ENCODE data around the gene HNRNPUL1. TPM values are rescaled to one million over a fixed set of nuclear protein-coding genes. Genes with fewer than 3 reads are reported as not detected.

The HNRNPUL1 gene
- total and polyA plus RNA-seq, 9 of the 15 experiments (the other 6 are each of a cell fraction or from before 2014, with no cell fraction given) = 7.3 to 211 (median 85.0) TPM

- TF ChIP-seq FOXK1 (CRISPR knock-in tag; IDR thresholded peaks at IDR 0.05; ENCODE audit: borderline replicate concordance) = 0 out of 2 replicates have a peak, but pooled peaks have one; percentile 79
- TF ChIP-seq NFE2 (IDR thresholded peaks at IDR 0.05; ENCODE audit: low read depth) = no peak
- TF ChIP-seq THAP7 (CRISPR knock-in tag; IDR thresholded peaks at IDR 0.05) = peak; percentile 95
- TF ChIP-seq ZNF449 (CRISPR knock-in tag; IDR thresholded peaks at IDR 0.05) = no peak
- no peak for TF ChIP-seq ZNF174 (CRISPR knock-in tag; IDR thresholded peaks at IDR 0.05)
- no peak for TF ChIP-seq ZNF134 (CRISPR knock-in tag; conservative IDR thresholded peaks at IDR 0.05)
- no peak; the same call in 1 of the 2 replicates for TF ChIP-seq JUND (IDR thresholded peaks at IDR 0.05; ENCODE audit: borderline replicate concordance, low read depth, low read length)
- no peak; the same call in 2 of the 3 replicates for TF ChIP-seq JUND (tag; IDR thresholded peaks at IDR 0.05; ENCODE audit: borderline replicate concordance, low read depth, low read length)
- no peak for TF ChIP-seq SRSF3 (IDR thresholded peaks at IDR 0.05; ENCODE audit: insufficient read depth, low read length)
- no peak for TF ChIP-seq ZNF780A (CRISPR knock-in tag; IDR thresholded peaks at IDR 0.05)
- peak; percentile 99 for TF ChIP-seq MYC (IDR thresholded peaks at IDR 0.05; ENCODE audit: low read depth, low read length)
- peak; percentile 99 for TF ChIP-seq MYC (CRISPR knock-in tag; IDR thresholded peaks at IDR 0.05; ENCODE audit: borderline replicate concordance, low read depth)
- TF ChIP-seq ZBTB11 (CRISPR knock-in tag; IDR thresholded peaks at IDR 0.05) = peak in 1 of 3 experiments; percentile 69; a peak in 2 of 6 replicates
- TF ChIP-seq HEY1 (CRISPR knock-in tag; IDR thresholded peaks at IDR 0.05; ENCODE audit: borderline replicate concordance) = no peak
- TF ChIP-seq CBX2 (IDR thresholded peaks at IDR 0.05; ENCODE audit: insufficient read depth, low read length, poor library complexity, severe bottlenecking) = no peak
- TF ChIP-seq ZNF551 (CRISPR knock-in tag; IDR thresholded peaks at IDR 0.05) = no peak
- TF ChIP-seq XRCC4 (IDR thresholded peaks at IDR 0.05; ENCODE audit: extremely low read depth, insufficient read depth, insufficient read length) = no peak
- TF ChIP-seq NR4A1 (CRISPR knock-in tag; IDR thresholded peaks at IDR 0.05) = 0 out of 2 replicates have a peak, but pooled peaks have one; percentile 55
- peak; percentile 83 for TF ChIP-seq NR4A1 (tag; IDR thresholded peaks at IDR 0.05)
- peak; percentile 27 for TF ChIP-seq POLR2B (IDR thresholded peaks at IDR 0.05; ENCODE audit: low read depth, partially characterized antibody)
- TF ChIP-seq ZBTB17 (CRISPR knock-in tag; IDR thresholded peaks at IDR 0.05) = peak; percentile 73; the same call in 1 of the 2 replicates
- TF ChIP-seq ZNF436 (CRISPR knock-in tag; IDR thresholded peaks at IDR 0.05) = no peak
- peak; percentile 63 for TF ChIP-seq ESRRA (IDR thresholded peaks at IDR 0.05; ENCODE audit: borderline replicate concordance, low read depth)
These were observed at the start of gene HNRNPUL1 (continued) for GRCh38 chr19:41263850-41264580.

All from K562 (cell line).